Muscle of arm (tissue), 14 donors: ENCODE measurements around the gene UBN2. TPM values are rescaled to one million over a fixed set of nuclear protein-coding genes. Genes with fewer than 3 reads are reported as not detected.
"Not testable (repeated sequence)": the region's sequence is repeated elsewhere in the genome, so short reads cannot be mapped to it uniquely, and the experiment has no call there.

Source experiments
- DNase-seq: peaks from one replicate; pipeline ENCODE4 v3.0.0-alpha.2; 2013
- long read RNA-seq, 11 donors: transcript quantifications; one replicate each; lab custom pipeline, GENCODE V29; 2026
- polyA plus RNA-seq, 12 donors: library from polyadenylated mRNA; unstranded; fragments of 120-200 nt; gene quantifications; one replicate each; pipeline ENCODE4 v1.2.1, GENCODE V29; 2013; ENCODE audit not compliant: insufficient read length in 12 of 12

UBN2 gene
- 10 to 100 TPM in 7 of 12 donors, 1 to 10 TPM in 4, not detected in 1; 7.9 to 18.5 (median 11.5) TPM for polyA plus RNA-seq
- long read RNA-seq, donor 1, full-length matches to known transcripts: 1 of 1 reads
- long read RNA-seq, donor 1, partial matches to known transcripts: 0 of 1 reads
- long read RNA-seq, donor 1, other reads (novel, unspliced or antisense): 0 of 1 reads
- long read RNA-seq, donor 2, full-length matches to known transcripts: 1 of 1 reads
- long read RNA-seq, donor 2, partial matches to known transcripts: 0 of 1 reads
- long read RNA-seq, donor 2, other reads (novel, unspliced or antisense): 0 of 1 reads
- long read RNA-seq, donor 3, full-length matches to known transcripts: 1 of 1 reads
- long read RNA-seq, donor 3, partial matches to known transcripts: 0 of 1 reads
- long read RNA-seq, donor 3, other reads (novel, unspliced or antisense): 0 of 1 reads
- long read RNA-seq, donor 4, full-length matches to known transcripts: 1 of 1 reads
- long read RNA-seq, donor 4, partial matches to known transcripts: 0 of 1 reads
- long read RNA-seq, donor 4, other reads (novel, unspliced or antisense): 0 of 1 reads
- long read RNA-seq, donor 5, partial matches to known transcripts: 15 of 15 reads
- long read RNA-seq, donor 5, other reads (novel, unspliced or antisense): 0 of 15 reads
- long read RNA-seq, donor 6: 0 reads
- long read RNA-seq, donor 7, full-length matches to known transcripts: 1 of 1 reads
- long read RNA-seq, donor 7, partial matches to known transcripts: 0 of 1 reads
- long read RNA-seq, donor 7, other reads (novel, unspliced or antisense): 0 of 1 reads
- long read RNA-seq, donor 8, full-length matches to known transcripts: 2 of 2 reads
- long read RNA-seq, donor 8, partial matches to known transcripts: 0 of 2 reads
- long read RNA-seq, donor 8, other reads (novel, unspliced or antisense): 0 of 2 reads
- long read RNA-seq, donor 9: 0 reads
- long read RNA-seq, donor 10: 0 reads
- long read RNA-seq, donor 11: 0 reads

DNA sequence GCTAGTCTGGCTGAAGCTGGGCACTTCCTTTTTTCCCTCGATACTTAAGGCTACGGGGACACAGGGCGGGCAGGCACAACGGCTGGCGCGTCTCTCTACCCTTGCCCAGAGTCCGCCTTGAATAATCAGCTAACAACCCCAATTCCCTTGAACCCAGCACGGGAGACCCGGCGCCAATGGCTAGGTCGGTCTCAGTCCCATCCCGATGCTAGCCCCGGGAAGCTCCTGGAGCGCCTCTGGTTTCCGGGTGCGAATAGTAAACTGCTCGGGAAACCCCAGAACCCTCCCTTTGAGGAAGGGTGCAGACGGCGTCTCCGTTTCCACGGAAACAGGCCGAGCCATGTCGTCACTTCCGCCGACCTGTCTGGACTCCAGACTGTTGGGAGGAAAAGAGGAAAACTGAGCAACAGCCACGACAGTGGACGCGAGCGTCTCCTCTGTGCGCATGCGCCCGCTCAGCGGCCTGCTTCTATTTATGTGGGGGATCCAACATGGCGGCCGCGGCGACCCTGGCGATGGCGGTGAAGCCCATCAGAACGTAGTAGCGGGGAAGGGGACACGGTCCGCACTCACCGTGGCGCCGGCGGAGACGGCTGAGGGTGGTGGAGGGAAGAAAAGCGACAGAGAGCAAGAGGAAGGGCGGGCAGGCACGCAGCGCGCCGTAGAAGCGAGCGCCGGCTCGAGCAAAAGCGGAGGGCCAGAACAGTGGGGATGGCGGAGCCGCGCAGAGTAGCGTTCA, at the start of gene UBN2:
Gene UBN2 (plus strand): TSS at position 464 of the 739 bp plus-strand sequence. CDS start 248 bp downstream, at position 712.
- DNase-seq: peak; percentile 98

DNA sequence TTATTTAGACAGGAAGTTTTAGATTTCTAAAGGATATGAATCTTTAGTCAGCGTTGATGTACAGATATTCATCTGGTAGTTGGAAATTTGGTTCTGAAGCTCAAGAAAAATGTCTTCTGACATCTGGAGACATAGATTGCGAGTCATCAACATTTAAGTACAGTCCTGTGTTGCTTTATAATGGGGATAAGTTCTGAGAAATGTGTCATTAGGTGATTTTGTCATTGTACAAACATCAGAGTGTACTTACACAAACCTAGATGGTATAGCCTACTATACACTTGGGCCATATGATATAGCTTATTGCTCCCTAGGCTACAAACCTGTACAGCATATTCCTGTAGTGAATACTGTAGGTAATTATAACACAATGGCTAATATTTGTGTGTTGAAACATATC, 49.6 kb upstream of the UBN2 start:
- DNase-seq: no peak

DNA sequence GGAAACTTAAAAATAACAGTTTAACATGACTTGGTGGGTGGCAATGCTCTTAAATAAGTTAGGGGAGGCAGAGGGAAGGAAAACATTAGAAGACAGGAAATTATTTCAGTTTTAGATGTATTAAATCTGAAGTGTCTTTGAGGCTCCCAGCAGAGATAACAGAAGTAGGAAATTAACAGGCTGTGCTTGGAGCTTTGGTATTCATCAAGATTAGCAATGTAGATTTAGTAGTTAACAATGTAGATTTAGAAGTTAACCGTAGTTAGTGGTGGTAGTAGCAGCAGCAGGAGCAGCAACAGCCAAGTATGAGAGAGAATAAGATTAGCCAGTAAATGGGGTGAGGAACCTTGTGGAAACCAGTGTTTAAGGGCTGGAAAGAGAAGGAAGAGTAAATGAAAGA, 48.7 kb upstream of the UBN2 start:
- no peak for DNase-seq

DNA sequence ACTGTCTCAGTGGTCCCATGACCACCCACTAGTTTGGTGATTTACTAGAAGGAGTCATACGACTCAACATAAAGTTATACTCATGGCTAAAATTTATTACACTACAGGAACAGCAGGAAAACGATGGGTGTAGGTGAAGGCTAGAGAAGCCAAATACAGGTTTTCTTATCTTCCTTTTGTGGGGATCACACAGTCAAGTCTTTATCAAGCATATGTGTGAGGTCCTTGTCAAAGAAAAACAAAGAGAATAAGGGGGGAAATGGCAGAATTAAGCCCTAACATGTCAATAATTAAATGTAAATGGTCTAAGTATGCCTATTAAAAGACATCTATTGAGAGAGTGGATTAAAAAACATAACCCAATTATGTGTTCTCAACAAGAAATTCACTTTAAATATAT, 47.8 kb upstream of the UBN2 start:
- no peak for DNase-seq

DNA sequence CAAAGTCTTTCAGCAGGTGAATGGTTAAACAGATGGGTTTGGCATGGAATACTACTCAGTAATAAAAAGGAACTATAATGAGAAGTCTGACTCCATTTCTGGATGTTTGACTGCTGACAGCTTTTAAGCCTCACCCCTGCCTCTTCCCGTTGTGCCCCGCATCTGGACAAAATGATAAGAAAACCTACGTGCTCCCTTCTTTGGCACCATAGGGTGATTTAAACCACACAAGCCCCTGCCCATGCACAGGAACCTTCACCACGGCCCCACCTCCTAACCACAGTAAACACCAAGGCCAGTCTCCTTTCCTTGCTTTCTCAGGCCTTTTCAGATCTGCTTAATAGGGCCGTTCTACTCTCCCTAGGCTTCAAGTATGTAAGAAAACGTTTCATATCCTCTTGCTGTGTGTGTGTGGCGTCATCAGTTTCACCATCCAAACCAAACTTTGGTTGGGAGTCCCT, 47.1 kb upstream of the UBN2 start:
- DNase-seq: no peak

DNA sequence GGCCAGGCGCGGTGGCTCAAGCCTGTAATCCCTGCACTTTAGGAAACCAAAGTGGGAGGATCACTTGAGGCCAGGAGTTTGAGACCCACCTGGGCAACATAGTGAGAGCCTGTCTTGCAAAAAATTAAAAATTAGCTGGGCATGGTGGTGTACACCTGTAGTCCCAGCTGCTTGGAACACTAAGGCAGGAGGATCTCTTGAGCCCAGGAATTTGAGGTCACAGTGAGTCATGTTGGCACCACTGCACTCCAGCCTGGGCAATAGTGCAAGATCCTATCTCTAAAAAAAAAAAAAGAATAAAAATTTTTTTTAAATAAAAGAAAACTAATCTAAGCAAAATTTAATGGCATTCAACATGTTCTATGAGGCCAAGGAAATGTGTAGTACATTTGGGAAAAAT, 44.9 kb upstream of the UBN2 start:
- no peak for DNase-seq

DNA sequence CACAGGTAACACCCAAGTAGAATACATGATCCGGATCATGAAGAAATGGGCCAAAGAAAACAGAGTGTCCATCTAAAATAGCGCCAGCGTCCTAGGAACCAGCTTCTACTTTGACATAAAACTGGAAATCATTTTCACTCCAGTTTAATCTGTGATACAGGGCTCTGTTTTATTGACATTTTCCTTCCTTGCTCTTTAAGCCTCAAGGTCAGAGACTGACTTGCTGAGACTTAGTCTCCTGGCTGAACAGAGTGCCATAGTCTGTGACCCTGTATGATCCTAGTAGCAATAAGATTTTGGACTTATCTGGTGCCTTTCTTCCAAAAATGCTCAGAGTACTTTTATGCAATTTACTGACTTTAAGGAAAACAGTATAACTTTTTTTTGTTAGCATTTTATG, 41.7 kb upstream of the UBN2 start:
- DNase-seq: no peak

DNA sequence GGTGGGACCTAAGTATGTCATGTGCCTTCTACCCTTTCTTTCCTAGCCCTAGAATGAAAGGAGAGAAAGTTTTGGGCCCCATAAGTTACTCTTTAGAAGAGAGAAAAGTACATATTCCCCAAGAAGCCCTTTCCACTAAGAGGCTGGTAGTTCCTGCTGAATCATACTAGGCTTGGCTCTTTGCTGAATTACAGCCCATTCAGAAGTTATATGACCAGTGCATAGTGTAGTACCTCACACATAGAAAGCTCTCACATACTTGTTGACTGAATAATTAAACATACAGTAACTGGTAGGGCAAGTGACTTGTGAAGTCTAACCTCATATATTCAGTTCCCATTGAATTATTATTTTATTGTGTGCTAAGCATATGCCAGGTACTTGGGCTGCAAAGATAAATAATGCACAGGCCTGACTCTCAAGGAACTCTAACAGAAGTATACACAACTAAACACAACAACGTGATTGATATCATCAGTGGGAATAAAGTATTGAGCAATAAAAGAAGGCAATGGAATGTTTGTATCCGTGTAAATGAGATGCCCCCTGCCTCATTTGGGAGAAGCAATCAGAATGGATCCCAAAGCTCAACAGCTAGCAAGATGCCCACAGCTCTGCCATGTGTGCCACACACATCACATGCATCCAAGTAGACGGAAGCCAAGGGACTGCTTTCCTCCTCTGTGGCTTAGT, 38.9 kb upstream of the UBN2 start:
- no peak for DNase-seq

DNA sequence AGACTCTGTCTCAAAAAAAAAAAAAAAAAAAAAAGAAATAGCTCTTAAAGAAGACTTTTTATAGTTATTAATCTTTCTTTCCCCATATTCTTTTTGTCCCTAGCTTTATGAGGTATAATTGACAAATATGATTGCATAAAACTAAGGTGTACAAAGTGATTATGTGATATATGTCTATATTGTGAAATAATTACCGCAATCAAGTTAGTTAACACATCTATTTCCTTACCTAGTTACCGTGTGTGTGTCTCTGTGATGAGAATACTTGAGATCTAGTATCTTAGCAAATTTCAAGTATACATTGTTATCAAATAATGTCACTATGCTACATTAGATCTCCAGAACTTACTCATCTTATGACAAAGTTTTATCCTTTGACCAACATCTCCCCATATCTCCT, 30.7 kb upstream of the UBN2 start:
- DNase-seq: no peak

DNA sequence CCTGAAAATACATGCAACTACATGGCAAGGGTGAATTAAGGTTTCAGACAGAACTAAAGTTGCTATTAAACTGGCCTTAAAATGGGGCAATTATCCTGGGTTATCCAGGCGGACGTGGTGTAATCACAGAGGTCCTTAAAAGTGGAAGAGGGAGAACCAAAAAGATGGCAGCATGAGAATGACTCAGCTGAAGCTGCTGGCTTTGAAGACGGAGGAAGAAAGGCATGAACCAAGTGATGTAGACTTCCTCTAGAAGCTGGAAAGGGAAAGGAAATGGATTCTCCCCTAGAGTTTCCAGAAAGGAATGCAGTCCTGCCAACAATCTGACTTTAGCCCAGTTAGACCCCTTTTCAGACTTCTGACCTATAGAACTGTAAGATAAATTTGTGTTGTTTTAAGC, 27.0 kb upstream of the UBN2 start:
- no peak for DNase-seq

DNA sequence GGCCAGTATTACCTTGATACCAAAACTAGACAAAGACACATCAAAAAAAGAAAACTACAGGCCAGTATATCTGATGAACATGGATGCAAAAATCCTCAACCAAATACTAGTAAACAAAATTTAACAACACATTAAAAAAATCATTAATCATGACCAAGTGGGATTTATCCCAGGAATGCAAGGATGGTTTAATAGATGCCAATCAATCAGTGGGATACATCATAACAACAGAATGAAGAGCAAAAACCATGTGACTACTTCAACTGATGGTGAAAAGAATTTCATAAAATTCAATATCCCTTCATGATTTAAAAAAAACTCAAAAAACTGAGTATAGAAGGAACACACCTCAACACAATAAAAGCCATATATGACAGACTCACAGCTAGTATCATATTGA, 25.2 kb upstream of the UBN2 start:
- no peak for DNase-seq

DNA sequence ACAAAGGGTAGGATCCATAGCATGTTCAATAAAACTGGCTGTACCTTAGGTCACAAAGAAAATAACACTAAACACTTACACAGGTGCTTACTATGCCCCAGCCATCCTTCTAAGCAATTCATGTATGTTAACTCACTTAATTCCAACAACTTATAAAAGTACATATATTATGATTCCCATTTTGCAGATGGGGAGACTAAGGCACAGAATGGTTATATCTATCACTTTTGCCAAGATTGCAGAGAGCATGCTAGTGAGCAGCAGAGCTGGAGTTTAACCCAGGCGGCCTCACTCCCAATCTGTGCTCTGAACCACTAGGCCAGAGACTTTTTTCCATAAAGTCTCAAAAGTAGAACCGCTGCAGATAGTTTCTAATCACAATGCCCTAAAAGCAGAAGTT, 18.9 kb upstream of the UBN2 start:
- DNase-seq: no peak

DNA sequence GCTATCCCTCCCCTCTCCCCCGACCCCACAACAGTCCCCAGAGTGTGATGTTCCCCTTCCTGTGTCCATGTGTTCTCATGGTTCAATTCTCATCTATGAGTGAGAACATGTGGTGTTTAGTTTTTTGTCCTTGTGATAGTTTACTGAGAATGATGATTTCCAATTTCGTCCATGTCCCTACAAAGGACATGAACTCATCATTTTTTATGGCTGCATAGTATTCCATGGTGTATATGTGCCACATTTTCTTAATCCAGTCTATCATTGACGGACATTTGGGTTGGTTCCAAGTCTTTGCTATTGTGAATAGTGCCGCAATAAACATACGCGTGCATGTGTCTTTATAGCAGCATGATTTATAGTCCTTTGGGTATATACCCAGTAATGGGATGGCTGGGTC, 17.5 kb upstream of the UBN2 start:
- not testable (repeated sequence) for DNase-seq

DNA sequence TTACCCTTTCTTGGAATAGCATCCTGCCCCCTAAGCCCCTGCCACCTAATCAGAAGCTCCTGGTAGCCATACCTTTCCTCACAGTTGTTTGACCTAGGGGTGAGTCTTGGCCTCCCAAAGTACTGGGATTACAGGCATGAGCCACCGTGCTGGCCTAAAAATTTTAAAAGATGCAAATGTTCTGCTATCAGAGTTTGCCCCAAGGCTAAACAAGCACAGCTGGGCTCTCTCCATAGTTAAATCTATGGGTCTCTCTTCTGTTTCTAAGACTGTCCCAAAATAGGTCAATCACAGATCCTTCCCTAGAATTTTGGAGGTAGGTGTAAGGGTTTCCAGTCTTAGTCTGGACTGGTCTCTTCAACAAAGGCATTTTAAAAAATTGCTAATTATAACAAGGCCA, 12.9 kb upstream of the UBN2 start:
- DNase-seq: no peak

DNA sequence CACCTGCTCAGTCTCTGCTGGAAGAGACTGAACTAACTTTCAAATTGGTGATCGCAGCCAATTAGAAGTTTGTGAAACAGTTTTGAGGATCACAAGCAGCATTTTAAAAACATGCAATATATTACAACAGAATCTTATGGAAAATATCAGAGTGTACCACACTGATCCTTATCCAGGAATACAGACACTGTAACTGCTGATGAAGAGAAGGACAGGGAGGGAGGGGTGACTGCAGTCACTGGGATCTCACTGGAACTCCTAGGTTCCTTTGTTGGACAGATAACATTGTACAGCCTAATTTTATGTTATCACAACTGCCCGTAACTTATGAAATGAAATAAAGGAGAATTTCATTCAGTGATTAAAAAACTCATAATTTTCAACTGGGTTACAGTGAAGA, 6.8 kb upstream of the UBN2 start:
- DNase-seq: no peak

DNA sequence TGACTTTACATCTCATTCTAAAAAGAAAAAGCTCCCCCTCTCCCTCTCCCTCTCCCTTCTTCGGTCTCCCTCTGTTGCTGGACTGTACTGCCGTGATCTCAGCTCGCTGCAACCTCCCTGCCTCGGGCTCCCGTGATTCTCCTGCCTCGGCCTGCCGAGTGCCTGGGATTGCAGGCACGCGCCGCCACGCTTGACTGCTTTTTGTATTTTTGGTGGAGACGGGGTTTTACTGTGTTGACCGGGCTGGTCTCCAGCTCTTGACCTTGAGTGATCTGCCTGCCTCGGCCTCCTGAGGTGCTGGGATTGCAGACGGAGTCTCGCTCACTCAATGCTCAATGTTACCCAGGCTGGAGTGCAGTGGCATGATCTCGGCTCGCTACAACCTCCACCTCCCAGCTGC, 6.2 kb upstream of the UBN2 start:
- not testable (repeated sequence) for DNase-seq

DNA sequence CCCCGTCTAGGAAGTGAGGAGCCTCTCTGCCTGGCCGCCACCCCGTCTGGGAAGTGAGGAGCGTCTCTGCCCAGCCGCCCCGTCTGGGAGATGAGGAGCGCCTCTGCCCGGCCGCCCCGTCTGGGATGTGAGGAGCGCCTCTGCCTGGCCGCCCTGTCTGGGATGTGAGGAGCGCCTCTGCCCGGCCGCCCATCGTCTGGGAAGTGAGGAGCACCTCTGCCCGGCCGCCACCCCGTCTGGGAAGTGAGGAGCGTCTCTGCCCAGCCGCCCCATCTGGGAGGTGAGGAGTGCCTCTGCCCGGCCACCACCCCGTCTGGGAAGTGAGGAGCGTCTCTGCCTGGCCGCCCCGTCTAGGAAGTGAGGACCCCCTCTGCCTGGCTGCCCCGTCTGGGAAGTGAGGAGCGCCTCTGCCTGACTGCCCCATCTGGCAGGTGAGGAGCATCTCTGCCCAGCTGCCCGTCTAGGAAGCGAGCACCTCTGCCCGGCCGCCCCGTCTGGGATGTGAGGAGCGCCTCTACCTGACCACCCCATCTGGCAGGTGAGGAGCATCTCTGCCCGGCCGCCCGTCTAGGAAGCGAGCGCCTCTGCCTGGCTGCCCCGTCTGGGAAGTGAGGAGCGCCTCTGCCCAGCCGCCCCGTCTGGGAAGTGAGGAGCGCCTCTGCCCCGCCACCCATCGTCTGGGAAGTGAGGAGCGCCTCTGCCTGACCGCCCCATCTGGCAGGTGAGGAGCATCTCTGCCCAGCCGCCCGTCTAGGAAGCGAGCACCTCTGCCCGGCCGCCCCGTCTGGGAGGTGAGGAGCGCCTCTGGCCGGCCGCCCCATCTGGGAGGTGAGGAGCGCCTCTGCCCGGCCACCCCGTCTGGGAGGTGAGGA, 5.5 kb upstream of the UBN2 start:
- not testable (repeated sequence) for DNase-seq

DNA sequence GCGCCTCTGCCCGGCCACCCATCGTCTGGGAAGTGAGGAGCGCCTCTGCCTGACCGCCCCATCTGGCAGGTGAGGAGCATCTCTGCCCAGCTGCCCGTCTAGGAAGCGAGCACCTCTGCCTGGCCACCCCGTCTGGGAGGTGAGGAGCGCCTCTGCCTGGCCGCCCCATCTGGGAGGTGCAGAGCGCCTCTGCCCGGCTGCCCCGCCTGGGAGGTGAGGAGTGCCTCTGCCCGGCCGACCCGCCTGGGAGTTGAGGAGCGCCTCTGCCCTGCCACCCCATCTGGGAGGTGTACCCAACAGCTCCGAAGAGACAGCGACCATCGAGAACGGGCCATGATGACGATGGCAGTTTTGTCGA, 4.9 kb upstream of the UBN2 start:
- DNase-seq: not testable (repeated sequence)

DNA sequence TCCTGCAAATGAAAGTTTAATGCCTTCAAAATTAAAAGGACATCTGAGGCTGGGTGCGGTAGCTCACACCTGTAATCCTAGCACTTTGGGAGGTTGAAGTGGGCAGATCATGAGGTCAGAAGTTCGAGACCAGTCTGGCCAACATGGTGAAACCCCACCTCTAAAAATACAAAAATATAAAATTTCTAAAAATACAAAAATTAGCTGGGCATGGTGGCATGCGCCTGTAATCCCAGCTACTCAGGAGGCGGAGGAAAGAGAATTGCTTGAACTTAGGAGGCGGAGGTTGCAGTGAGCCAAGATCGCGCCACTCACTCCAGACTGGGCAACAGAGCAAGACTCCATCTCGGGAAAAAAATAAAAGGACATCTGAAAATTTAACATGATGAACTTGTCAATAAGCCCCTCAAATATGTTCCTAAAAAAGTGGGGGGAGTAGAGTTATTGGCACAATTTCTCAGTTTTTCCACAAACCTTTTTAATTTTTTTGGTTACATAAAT, 4.0 kb upstream of the UBN2 start:
- not testable (repeated sequence) for DNase-seq

DNA sequence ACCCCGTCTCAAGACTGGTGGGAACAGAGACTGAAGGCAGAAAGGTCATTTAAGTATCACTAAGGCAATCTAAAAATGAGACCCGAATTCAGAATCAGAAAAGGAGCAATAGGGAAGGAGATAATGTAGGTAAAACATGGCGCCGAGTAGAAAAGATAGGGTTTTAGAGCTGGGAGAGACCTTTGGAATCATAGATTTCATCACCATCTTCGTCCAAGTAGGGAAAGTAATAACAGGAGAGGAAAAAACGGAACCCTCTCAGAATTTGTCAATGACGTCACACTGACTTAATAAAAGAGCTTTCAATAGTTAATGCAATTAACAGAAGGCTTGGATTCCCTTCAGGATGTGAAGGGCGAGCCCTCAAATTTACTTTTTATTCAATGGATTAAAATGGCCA, 1.0 kb upstream of the UBN2 start:
- DNase-seq: no peak
